ENCODE measurements around the gene TRIO. TPM values are rescaled to one million over a fixed set of nuclear protein-coding genes. Genes with fewer than 3 reads are reported as not detected.

The TRIO gene
- total and polyA plus RNA-seq, 2 donors (not counting 3 experiments of a cell fraction or from before 2014, with no cell fraction given) = 82.9 to 248 TPM

DNA sequence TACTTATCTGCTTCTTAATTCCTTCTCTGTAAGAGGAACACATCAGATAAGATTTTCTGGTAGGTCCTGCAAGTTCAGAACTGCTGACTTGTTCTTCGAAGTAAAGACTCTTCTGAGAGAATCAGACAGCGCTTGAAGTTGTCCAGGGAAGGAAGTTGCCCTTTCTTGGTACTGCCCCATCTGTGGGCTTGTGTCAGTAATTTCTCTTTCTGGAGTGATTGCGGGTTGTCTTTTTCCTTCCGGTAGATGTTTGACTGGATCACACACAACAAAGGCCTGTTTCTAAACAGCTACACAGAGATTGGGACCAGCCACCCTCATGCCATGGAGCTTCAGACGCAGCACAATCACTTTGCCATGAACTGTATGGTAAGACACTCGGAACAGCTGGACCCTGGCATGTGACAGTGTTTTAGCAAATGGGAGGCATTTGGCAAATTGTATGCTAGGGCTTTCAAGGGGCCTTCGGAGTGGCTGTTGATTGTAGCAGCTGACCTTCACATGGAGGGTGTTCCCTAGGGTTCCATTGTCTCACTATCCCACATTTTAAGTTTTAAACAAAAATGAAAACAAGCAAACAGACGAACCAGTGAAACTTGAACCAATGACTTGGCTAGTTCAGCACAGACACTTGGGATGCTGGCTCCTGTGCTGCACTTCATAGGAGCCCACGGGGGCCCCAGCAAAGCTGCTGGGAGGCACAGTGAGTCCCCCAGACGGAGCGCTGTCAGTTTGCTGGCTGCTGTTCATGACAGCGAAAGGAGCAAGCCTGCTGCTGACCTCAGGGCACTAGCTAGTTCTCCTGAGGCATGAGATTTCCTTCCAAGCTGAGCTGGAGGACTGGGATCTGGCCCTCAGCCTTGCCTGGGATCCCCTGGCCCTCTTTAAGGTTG is 149.9 kb downstream of the TRIO start:
- ChIA-PET CTCF (interaction anchor here (0.9 kb wide), 1 partner anchor 59 kb away, joined by 3 read pairs; no protein-coding TSS in a partner anchor), POLR2A (no interaction called here)
- intact Hi-C loops (cut with micrococcal nuclease) (no loop called here), dilution Hi-C loops (cut with MboI; ENCODE audit: extremely low pct_ligation_motif_present, low sequenced_read_pairs) (loop anchor here (25.0 kb wide), 1 partner anchor 306 kb away; no protein-coding TSS in a partner anchor)
- Histone ChIP-seq H4K20me1 (replicated peaks; ENCODE audit: control insufficient read depth, extremely low read depth, insufficient read depth, low read length) (no peaks in the 10 kb centered on the region), H3K4me2 (ENCODE audit: insufficient read depth, low read length) (no peak overlapping the region), H3K79me2 (ENCODE audit: control insufficient read depth, insufficient read depth, low read length) (peaks cover 47% of the 10 kb centered on the region), H3K4me1 (ENCODE audit: control insufficient read depth, extremely low read depth, insufficient read depth, low read length) (no peaks in the 10 kb centered on the region), H3K27me3 (ENCODE audit: control insufficient read depth in 2 of 2, insufficient read depth in 2 of 2, low read length in 2 of 2) (no peaks in the 10 kb centered on the region), H3K9me1 (replicated peaks; ENCODE audit: control insufficient read depth, extremely low read depth, insufficient read depth, low read length) (no peaks in the 10 kb centered on the region), H3K4me3 (replicated peaks in 1 of 3; ENCODE audit: insufficient read depth in 1 of 3, low read depth in 1 of 3, low read length in 3 of 3) (no peak overlapping the region), H2AFZ (ENCODE audit: low read depth, low read length) (no peak overlapping the region), H3K9me3 (replicated peaks; ENCODE audit: control insufficient read depth, insufficient read depth, low read length) (no peaks in the 10 kb centered on the region), H3K36me3 (ENCODE audit: control insufficient read depth in 2 of 2, extremely low read depth in 1 of 2, insufficient read depth in 2 of 2, low read length in 2 of 2) (peaks cover 19 to 25% of the 10 kb centered on the region in 2 experiments), H3K27ac (ENCODE audit: insufficient read depth, low read depth, low read length) (no peak overlapping the region), H3K9ac (replicated peaks; ENCODE audit: extremely low read depth, insufficient read depth, low read length) (no peak overlapping the region)
- TF ChIP-seq GATA2 (IDR thresholded peaks at IDR 0.05; ENCODE audit: insufficient read depth, insufficient read length, low read depth, low read length) (no peak), POLR2A (IDR thresholded peaks at IDR 0.05; ENCODE audit: low read depth, low read length) (no peak), EZH2 (IDR thresholded peaks at IDR 0.05; ENCODE audit: borderline replicate concordance, low read depth, low read length, severe bottlenecking) (no peak), JUN (IDR thresholded peaks at IDR 0.05; ENCODE audit: borderline replicate concordance, insufficient read depth, insufficient read length, low read depth) (no peak), MYC (IDR thresholded peaks at IDR 0.05; ENCODE audit: low read depth, low read length) (no peak), POLR2AphosphoS5 (IDR thresholded peaks at IDR 0.05; ENCODE audit: insufficient read depth, low read depth, low read length) (no peak), FOS (IDR thresholded peaks at IDR 0.05; ENCODE audit: borderline replicate concordance, insufficient read depth, low read length) (no peak)
- TF ChIP-seq, protein P1, sequence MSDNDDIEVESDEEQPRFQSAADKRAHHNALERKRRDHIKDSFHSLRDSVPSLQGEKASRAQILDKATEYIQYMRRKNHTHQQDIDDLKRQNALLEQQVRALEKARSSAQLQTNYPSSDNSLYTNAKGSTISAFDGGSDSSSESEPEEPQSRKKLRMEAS (IDR thresholded peaks at IDR 0.05; ENCODE audit: insufficient read depth, insufficient read length) = no peak
- TF ChIP-seq, protein P2, sequence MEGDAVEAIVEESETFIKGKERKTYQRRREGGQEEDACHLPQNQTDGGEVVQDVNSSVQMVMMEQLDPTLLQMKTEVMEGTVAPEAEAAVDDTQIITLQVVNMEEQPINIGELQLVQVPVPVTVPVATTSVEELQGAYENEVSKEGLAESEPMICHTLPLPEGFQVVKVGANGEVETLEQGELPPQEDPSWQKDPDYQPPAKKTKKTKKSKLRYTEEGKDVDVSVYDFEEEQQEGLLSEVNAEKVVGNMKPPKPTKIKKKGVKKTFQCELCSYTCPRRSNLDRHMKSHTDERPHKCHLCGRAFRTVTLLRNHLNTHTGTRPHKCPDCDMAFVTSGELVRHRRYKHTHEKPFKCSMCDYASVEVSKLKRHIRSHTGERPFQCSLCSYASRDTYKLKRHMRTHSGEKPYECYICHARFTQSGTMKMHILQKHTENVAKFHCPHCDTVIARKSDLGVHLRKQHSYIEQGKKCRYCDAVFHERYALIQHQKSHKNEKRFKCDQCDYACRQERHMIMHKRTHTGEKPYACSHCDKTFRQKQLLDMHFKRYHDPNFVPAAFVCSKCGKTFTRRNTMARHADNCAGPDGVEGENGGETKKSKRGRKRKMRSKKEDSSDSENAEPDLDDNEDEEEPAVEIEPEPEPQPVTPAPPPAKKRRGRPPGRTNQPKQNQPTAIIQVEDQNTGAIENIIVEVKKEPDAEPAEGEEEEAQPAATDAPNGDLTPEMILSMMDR (IDR thresholded peaks at IDR 0.05; ENCODE audit: extremely low read depth in 1 of 2, insufficient read depth in 1 of 2, low read depth in 1 of 2, low read length in 2 of 2) = no peak
- FAIRE-seq = no peak
- DNase-seq (ENCODE audit: low read depth, low spot score) = no peak
- no TSS peak for BruUV-seq (replicated peaks)
